ENCODE results near the gene GNB1.
"Not testable (repeated sequence)": the region's sequence is repeated elsewhere in the genome, so short reads cannot be mapped to it uniquely, and the experiment has no call there.

GNB1 gene

GRCh38 chr1:1872329-1872994, 18.4 kb downstream of the GNB1 start:
- no peak for TF ChIP-seq CTCF (IDR thresholded peaks at IDR 0.05; ENCODE audit: extremely low read depth, missing control alignments)
- no peak for DNase-seq (ENCODE audit: low spot score)

- TF ChIP-seq CTCF (IDR thresholded peaks at IDR 0.05; ENCODE audit: extremely low read depth, missing control alignments), result no peak
- no peak for DNase-seq (ENCODE audit: low spot score)
These were observed 21.4 kb downstream of the GNB1 start for GRCh38 chr1:1869469-1869868.

DNA sequence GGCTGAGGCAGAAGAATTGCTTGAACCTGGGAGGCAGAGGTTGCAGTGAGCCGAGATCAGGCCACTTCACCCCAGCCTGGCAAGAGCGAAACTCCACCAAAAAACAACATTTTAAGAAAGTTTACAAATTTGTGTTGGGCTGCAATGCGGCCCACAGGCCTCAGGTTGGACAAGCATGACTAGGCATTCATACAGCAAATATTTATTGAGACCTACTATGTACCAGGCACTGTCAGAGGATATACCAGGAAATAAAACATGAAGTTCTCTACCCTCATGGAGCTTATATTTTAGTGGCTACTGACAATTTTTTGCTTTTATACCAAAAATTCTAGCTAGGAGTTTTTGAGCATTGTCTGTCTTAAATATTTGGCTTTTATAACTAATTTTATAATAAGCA, 23.7 kb downstream of the GNB1 start:
- no peak for TF ChIP-seq CTCF (IDR thresholded peaks at IDR 0.05; ENCODE audit: extremely low read depth, missing control alignments)
- DNase-seq (ENCODE audit: low spot score), result no peak

DNA sequence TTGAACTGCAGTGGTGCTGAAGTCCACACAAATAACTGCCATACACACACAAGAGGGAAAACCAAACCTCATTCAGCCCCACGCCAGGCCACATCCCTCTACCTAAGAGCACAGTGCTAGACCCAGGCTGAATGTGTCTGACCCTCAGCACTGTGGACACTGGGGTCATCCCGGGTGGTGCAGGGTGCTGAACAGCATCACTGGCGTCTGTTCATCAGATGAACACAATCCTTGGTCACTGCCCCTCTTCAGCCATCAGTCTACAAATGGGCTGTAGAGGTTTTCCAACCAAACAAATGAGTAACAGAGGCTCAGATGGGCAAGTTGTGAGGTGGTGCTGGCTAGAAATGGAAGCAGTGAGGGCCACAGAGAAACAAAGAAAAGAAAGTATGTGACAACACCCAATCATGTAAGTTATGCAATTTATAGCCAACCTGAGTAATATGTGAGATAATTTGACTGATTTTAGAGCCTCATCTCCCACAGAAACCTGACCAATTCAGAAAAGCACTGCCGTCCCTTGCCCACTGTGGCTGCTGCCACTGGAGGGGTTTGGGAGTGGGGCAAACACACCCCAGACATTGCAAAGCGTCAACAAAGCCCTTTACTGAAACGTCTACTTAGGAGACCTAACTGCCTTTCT, 27.9 kb downstream of the GNB1 start:
- DNase-seq (ENCODE audit: low spot score), result no peak
- TF ChIP-seq CTCF (IDR thresholded peaks at IDR 0.05; ENCODE audit: extremely low read depth, missing control alignments), result no peak

- not testable (repeated sequence) for DNase-seq (ENCODE audit: low spot score)
These were observed 29.1 kb downstream of the GNB1 start for GRCh38 chr1:1861761-1862310.

DNA sequence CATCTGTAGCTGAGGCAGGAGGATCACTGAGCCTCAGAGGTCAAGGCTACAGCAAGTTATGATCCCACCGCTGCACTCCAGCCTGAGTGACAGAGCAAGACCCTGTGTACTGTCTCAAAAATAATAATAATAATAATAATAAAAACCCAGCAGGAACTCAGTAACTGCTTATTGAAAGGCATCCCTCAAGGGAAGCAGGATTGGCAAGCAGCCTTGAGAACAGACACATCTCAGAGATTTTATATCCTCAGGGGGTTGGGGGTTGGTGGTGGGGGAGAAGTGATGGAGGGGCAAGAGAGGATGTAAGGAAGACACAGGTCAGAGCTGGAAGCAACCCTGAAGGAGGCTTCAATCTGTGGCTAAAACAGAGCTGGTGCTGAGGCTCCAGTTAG, 29.6 kb downstream of the GNB1 start:
- TF ChIP-seq CTCF (IDR thresholded peaks at IDR 0.05; ENCODE audit: extremely low read depth, missing control alignments), result no peak
- no peak for DNase-seq (ENCODE audit: low spot score)

DNA sequence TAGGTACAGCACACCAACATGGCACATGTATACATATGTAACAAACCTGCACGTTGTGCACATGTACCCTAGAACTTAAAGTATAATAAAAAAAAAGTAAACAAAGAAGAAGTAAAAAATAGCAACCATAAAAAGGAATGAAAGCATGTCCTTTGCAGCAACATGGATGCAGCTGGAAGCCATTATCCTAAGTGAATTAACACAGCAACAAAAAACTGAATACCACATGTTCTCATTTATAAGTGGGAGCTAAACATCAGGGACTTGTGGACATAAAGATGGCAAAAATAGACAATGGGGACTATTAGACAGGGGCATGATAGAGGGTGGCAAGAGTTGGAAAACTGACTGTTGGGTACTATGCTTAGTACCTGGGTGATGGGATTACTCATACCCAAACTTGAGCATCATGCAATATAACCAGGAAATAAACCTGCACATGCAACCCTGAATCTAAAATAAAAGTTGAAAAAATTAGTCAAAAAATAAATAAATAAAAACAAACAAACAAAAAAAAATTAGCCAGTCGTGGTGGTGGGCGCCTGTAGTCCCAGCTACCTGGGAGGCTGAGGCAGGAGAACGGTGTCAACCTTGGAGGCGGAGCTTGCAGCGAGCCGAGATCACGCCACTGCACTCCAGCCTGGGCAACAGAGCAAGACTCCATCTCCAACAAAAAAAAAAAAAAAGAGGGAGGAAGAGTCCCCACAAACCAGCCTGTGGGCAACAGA, 30.8 kb downstream of the GNB1 start:
- DNase-seq (ENCODE audit: low spot score), result not testable (repeated sequence)

DNA sequence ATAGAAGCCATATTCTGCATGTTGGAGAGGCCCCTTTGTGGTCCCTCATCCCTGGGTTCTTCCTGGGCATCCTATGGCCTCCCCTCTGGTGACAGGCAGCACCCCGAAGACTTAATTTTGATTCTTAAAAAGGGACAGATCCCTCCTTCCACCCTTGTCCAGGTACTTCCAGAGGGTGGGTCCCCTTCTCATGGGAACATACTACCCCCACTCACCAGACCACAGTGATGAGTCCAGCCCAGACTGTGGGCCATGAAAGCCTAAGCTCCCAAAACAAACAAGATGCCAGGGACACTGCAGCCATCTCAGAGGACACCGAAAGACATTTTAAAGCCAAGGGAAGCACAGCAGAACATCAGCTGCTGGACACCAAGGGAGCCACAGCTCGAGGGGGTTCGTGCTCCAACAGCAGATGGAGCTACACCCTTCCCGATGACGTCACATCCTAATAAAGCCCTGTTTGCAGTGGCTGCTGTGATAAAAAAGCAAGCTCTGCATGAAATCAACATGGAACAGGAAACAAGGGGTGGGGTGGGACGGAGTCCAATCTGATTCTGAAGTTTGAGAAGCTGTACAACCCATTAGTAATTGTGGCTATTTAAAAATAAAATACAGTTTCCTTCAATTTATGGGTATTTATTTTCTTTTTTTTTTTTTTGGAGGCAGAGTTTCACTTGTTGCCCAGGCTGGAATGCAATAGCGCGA, 32.4 kb downstream of the GNB1 start:
- TF ChIP-seq CTCF (IDR thresholded peaks at IDR 0.05; ENCODE audit: extremely low read depth, missing control alignments), result no peak
- DNase-seq (ENCODE audit: low spot score), result no peak
